GM18861 (cell line): ENCODE results near the gene ETV3.
A peak's percentile ranks its signal among the peaks of the same experiment; 100 is the strongest.
"Not testable (repeated sequence)": the region's sequence is repeated elsewhere in the genome, so short reads cannot be mapped to it uniquely, and the experiment has no call there.

Experiments
- ATAC-seq: cut with Tn5 transposase; IDR thresholded peaks from one replicate; pipeline ENCODE4 v1.9.1; 2021; ENCODE audit not compliant: unreplicated experiment

The ETV3 gene

DNA sequence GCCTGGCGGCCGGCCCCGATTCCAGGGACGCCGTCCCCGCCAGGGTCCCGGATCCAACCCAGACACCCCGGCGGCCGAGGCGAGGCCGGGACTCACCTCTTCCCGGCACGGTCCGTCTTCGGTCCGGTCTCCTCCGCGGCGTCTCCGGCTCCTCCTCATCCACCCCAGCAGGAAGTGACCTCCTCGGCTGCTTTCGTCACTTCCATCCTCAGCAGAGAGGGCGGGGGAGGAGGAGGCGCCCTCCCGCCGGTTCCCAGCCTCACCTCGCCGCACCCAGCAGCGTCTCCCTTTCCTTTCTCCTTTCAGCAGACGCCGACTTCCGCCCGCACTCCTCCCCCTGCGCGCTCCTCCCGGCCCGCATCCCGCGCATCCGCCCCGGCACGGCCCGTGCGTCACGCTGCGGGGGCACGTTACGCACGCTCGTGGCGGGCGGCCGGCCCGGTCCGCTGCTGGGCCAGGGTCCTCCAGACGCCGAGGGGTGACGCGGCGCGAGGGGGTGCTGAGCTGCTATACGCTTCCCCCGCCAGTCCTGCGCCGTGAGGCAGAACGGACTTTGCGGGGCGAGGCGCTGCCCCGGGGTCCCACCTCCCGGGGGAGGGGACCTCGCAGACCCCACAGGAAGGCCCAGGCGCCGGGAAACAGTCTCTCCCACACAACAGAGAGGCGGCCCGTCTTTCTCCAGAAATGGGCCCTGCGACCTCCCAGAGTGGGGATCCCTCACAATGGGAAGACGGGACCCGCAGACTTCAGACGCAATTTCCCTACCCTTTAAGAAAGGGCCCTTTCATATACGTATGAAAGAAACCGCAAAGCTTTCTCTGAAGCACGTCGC, at the start of gene ETV3:
ETV3 (minus strand) TSS at position 176 of the 832 bp plus-strand sequence. CDS start 2,043 bp downstream, outside the sequence.
- peak; percentile 63 for ATAC-seq

DNA sequence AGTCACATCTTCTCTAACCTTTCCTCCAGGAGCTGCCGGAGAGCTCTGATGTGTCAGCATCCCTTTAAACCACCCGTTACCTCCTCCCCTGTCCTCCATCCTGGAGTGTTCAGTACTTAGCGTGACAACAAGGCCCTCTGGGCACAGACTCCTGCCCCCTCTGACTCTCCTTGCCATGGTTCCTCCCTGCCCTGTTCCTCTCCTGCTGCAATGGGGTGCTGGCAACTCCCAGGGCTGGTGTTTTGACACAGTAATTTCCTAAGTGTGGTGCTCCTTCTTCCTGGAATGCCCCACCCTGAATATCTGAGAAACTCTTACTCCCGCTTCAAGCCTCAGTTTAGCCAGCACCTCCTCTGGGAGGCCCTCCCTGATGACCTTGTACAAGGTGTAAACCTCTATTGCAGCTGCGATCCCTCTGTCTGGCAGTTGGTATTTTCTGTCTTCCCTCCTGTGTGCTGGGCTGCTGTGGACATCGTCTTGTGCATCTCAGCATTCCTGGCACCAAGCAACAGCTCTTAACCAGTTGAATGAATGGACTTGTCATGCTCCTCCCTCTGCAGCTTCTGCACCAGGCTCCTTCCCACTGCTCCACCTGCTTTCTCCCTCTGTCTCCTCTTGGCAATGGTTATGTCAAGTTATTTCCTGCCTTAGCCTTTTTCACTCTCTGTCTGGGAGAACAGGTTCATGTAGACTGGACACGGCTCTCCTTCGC, 48.2 kb upstream of the ETV3 start:
- ATAC-seq: no peak

DNA sequence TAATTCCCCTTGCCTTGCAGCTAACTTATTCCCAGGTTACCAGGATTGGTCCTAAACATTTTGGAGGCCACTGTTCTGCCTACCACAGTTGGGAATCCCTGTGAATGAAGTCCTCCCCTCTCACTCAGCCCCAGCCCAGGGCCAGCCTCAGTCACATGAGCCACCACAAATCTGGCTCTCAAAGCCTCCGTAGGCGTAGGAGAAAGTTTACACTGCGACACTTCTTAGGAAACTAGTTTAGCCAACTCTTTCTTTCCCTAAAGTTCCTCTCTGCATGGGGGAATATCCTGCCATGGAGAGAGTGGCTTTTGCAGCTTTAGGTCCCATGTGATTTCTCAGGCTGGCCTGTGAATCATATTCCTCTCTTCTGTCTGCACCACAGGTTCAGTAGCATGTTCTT, 45.7 kb upstream of the ETV3 start:
- ATAC-seq: no peak

DNA sequence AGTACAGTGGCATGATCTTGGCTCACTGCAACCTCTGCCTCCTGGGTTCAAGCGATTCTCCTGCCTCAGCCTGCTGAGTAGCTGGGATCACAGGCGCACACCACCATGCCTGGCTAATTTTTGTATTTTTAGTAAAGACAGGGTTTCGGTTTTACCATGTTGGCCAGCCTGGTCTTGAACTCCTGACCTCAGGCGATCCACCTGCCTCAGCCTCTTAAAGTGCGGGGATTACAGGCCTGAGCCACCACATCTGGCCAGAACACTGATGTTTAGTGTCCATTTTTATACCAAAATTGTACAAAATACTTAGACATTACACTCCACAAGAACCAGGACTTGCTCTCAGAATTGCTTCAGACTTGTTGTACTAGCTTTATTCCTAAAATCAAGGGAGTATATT, 44.2 kb upstream of the ETV3 start:
- ATAC-seq: not testable (repeated sequence)

DNA sequence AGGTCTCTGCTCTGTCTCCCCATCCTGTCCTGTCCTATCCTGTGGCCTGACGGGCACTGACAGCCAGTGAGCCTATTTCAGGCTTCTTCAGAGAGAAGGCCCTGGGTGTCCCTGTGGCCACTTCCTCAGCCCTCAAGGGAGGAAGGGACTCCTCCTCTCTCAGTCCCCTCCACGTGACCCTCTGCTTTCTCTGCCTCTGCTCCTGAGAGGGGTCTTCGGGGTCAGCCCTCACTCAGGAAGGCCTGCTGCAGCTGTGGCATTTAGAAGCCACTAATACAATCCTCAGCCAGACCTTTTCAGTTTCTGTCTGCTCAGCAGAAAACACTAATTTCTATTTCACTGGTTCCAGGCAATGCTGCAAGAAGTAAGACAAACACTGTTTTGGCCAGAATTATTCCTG, 43.6 kb upstream of the ETV3 start:
- ATAC-seq: no peak

DNA sequence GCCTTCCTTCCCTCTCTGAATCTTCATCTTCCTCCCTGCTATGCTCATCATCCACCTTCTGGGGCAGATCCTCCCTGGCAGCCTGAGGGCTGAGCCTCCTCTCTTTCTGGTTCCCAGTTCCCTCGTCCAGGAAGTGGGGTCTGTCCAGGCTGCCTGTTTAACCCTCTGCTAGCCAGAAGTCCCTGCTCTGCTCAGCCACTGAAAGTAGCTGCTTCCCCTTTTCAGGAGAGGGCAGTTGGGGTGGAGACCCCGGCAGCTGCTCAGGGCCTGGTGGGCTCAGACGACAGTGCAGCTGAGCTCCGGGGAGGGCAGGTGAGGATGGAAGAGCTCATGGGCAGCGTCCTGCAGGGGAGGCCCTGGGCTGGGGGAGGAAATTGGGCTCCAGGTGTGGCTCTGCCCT, 43.1 kb upstream of the ETV3 start:
- no peak for ATAC-seq

DNA sequence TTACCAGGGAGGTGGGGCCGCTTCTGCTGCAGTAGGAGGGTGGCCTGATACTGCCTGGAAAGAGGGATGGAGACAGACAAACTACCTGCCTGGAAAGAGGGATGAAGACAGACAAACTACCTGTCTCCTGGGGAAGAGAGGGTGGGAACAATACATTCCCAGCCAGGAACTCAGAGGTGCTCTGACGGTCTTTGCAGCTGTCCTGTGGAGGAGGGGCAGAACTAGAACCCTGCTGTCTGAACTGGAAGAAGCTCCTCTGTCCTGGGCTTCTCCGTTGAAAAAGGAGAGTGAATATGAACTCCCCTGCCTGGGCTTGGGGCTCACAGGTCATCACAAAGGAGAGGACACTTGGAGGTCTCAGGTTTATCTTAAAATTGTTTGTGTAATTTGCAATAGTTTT, 40.3 kb upstream of the ETV3 start:
- ATAC-seq: no peak

DNA sequence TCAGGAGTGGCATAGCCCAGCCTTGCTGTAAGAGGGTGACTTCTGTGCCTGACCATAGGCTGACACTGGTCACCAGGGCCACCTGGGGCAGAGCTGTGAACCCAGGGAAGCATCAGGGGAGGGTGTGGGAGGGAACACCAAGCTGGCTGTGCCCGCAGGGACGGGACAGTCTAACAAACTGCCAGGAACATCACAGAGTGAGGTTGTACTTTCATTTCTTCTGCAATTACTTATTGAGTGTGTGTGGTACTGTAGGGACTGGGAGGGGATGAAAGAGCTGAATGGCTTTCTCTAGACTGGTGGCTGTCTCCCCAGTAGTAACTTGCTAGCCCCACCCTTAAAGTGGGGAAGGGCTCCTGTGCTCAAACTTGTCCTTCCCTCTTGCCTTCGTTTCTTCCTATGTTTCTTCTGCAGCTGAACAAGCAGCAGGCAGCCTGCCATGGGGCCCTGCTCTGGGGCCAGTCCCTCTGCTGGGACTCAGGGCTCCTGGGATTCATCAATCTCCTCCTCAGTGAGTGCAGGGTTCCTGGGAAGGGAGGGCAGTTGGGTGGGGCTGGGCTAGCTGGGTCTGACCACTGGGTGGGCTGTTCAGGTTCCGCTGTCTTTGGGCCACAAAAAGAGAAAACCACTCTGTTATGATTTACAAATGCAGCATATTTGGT, 39.7 kb upstream of the ETV3 start:
- ATAC-seq: no peak

DNA sequence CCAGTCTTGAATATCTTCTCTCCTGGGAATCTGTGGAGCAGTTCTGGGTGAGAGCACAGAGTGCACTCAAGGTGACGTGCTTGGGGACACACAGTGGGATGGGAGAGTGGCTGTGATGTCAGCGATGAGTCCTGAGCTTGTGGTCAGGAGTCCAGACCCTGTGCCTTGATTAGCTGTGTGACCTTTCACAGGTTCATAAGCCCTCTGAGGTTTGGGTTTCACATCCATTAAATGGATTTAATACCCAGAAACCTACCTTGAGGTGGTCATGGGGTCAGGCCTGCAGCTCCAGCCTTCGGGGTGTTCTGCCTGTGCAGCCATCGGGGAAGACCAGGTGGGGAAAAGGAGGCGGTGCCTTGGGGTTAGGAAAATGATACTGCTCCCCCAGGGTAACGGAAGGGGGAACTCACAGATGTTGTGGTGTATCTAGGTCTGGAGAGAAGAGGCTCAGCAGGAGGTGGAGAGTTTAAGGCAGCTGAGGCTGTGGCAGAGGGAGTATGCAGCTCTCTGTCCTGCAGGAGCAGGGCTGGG, 38.5 kb upstream of the ETV3 start:
- no peak for ATAC-seq

DNA sequence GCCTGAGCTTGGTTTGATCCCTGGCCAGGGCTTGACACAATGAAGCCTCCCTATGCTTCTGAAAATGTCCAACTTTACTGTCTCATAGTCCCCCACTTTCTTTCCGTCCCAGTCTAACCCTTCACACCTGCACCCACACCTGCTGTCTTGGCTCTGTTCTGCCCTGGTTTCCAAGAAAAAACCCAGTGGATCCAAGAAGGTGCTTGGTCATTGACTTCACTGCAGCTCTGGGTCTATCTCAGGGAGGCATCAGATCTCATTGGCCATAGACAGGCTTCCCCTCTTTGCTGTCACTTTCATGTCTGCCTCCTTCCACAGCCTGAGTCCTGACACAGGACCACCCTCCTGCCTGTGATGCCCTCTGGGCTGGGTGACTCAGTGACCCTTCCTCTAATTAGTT, 37.8 kb upstream of the ETV3 start:
- ATAC-seq: no peak

DNA sequence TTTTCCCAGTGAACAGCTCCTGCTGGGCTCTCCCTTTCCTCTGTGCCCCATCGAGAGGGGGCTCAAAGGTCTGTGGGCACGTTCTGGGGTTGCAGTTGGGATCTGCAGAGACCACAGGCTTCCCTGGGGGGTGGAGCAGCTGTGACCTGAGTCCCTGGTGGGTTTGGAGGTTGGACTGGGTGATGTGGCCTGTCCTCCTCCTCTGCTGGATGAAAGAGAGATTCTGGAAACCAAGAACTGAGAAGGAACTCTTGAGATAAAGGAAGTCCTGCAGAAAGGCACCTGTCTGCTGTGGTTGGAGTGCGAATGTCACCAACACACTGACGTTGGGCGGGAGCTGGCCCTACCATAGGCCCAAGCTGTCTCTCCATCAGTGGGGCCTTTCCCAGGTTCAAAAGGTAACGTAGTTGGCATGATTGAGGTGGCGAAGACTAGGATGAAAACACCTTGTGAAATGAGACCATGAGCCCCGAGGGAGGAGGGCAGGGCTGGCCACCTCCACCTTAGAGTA, 35.8 kb upstream of the ETV3 start:
- no peak for ATAC-seq

DNA sequence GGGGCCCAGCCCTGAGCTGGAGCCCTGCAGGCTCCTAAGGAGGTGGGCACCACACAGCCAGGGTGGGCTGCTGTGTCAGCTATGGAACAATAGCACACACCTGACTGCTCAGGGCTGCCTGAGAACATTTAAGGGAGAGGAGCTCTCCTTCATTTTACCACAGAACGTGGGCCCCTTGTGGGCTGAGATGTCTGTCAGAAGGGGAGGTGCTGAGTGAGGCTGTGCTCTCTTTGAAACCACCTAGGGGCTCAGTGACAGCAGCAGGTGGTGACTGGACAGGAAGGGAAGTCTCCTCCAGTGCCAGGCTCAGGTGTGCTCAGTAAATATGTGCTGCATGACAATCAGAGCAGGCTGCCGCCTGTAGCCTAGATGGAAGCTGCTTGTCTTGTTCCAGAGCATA, 35.0 kb upstream of the ETV3 start:
- not testable (repeated sequence) for ATAC-seq

DNA sequence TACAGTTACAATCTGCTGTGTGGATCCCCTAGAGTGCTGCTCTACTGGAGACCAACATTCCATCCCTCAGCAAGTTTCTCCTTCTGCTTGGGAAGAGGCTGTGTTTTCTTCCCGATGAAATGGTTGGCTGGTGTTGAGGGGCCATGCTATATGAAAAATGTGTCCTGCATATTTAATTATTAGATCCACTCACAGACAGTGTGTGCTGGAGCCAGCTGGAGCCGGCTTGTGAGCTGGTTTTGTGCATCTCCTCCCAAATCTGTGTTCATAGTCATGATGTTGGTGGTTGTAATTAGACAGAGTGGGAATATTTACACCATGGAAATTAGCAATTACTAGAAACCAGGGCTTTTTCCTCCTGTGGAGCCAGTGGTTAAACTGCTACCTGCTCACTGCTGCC, 34.4 kb upstream of the ETV3 start:
- not testable (repeated sequence) for ATAC-seq

DNA sequence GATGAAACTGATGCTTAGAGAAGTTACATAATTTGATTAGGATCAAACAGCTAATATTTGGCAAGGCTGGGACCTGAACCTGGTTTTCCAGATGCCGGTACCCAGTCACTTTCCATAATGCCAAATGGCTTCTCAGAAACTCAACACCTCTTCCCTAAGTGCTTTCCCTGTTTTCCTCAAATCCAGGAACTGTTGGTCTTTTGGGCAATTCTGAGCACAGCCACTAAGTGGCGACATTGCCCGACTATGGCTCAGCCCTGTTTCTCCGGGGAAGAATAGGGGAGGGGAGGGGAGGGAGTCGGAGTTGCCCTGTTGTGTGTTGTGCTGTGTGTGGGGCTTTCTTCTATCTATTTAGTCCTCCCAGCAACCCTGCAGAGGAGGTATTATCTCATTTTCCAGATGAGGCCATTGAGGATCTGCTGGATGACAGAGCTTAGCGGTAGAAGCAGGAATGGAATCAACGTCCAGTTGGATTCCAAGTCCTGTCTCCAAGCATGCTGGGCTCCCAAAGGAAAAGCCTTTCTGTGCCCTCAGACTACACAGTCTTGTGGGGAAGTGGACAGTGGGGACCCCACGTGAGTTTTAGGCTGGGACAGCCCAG, 33.8 kb upstream of the ETV3 start:
- not testable (repeated sequence) for ATAC-seq

DNA sequence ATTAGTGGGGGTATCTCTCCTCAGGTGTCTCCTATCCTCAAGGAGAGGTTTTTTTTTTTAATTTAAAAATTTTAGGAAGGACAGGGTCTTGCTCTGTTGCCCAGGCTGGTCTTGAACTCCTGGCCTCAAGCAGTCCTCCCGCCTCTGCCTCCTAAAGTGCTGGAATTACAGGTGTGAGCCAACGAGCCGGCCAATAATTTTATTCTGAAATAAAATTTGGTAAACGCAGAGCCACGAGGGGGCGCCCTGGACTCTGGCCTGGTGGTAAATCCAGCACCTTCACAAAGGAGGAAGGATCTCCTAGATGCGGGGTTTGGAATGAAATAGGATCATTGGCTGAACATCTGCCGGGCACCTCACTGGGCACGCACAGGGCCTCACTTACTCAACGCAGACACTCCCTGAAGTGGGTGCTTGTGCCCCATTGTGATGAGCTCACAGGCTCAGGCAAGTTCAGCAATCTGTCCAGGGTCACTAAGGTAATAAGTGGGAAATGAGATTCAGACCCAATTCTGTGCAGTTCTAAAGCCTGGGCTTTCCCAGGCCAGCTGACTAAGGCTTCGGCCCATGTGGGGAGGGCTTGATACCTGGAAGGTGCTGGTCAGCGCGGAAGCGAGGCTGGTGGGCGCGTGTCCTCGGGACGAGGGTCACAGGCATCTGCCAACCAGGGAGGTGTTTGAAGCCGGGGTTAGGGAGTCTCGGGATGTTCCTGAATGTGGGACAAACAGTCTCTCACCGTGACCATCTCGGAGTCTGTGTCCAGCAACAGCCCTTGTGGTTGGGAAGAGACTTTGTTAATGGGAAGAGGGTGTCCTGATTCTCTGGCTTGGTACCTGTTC, 32.7 kb upstream of the ETV3 start:
- no peak for ATAC-seq

DNA sequence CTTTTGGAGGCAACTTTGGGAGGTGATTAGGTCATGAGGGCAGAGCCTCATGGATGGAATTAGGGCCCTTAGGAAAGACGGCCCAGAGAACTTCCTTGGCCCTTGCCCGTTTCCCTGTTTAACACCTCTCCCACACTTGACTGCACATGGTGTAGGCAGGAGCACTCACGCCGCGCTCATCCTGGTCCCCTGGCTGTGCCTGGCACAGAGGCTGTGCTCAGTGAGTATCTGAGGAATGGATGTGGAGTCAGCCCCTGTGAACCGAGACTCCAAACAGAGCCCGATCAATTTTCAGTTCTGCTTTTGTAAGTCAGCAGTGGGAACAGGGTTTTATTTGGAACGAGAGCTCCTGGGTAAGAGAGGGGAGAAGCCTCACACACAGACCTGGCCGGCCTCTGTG, 29.8 kb upstream of the ETV3 start:
- no peak for ATAC-seq

DNA sequence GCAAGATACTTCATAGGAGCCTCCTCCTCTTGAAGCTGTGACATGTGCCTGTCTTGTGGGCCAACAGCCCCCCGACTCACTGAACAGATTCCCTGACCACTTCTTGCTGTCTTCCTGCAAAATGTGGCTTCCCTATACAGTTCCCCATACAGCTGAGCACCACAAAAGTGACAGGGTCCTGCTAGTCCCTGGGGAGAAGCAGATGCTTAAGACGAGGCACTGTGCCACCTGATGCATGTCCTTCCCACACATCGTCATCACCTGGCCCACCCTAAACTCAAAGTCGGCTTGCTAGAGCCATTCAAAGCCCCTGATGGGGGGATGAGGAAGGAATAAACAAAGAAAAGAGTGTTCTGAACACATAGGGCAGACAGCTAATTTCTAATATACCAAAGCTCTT, 29.2 kb upstream of the ETV3 start:
- ATAC-seq: no peak

DNA sequence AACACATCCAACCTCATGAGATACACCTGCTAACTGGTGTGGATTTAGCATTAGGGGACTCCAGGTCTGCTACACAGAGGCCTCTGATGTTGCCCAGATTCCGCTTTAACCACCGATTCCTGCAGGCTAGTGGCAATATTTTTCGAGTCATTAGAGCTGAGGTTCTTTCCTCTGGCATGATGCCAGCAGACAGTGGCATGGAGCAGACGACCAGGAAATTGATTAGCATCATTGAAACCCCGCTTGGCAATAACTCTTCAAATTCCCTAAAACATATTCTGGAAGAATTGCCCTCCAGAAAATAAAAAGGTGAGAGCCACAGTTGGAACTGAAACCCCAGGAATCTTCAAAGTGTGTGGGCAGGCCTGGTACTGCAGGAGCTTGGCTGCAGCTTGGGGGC, 28.4 kb upstream of the ETV3 start:
- ATAC-seq: no peak

DNA sequence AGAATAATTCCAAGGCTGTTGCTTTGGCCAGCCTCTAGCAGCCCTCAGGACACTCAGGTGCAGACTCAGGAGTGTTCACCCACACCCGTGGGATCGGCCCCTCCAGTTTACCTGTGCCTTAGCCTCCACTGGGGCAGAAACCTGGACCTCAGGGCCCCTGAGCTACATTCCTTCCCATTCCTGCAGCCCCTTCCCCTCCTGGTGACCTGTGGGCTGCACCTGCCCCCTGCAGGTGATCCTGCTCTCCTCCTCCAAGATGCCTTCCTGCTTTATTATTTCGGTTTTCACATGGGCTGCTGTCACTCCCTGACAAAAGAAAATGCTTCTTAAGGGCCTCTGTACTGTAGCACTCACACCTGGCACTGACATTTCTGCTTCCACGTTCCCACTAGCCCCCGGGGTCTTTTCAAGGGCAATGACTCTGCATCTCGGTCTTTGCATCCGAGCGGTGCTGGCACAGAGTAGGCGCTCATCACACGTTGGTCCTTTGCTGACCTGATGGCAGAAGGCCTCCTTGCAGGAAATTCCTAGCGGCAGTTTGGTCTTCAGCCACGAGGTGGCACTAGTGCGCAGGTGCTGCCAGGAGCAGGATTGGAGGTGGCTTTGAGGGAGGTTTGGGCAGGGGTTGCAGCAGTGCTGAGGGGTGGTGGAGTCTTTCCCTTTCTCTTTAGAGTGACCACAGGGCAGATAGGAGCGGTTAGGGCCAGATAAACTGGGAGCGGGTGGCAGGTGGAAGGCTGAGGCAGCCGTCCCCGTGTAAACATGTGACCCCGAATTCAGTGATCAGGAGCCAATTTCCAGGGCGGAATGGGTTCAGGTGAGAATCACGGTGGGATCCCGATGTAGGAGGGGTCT, 25.3 kb upstream of the ETV3 start:
- ATAC-seq: no peak
